ENCODE data around the gene EPHB1.
"Not testable (repeated sequence)": the region's sequence is repeated elsewhere in the genome, so short reads cannot be mapped to it uniquely, and the experiment has no call there.

The EPHB1 gene

DNA sequence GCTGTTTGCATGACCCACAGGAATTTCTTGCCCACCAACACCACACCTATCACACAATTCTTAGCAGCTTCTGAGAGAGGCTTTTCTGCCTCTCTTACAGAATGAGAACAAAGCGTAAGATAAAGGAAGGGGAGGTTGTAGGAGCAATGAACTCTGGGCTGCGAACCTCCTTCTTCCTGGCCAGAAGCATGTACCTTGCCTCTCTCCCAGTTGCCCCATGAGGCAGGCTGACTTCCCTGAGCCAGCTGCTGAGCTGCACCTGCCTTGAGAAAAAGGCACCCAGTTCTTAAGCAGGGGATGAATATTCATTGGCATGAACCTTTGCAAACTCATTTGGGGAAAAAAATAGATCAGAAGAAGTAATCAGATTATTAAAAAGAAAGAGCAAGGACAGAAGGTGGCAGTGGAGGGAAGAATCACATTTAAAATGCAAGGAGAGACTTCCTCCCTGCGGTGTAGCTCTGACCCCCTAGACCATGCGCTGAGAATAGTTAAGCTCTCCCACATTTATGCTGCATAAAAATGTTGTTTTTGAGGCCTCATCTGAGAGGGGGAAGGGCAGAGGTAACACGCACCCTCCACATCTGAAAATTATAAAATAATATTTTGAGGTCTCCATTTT is 304.8 kb downstream of the EPHB1 start:
- DNase-seq (ENCODE audit: low read depth, low spot score): no peak
- in situ Hi-C loops (cut with HindIII; ENCODE audit: low sequenced_read_pairs): no loop called here
- TF ChIP-seq, protein P1, sequence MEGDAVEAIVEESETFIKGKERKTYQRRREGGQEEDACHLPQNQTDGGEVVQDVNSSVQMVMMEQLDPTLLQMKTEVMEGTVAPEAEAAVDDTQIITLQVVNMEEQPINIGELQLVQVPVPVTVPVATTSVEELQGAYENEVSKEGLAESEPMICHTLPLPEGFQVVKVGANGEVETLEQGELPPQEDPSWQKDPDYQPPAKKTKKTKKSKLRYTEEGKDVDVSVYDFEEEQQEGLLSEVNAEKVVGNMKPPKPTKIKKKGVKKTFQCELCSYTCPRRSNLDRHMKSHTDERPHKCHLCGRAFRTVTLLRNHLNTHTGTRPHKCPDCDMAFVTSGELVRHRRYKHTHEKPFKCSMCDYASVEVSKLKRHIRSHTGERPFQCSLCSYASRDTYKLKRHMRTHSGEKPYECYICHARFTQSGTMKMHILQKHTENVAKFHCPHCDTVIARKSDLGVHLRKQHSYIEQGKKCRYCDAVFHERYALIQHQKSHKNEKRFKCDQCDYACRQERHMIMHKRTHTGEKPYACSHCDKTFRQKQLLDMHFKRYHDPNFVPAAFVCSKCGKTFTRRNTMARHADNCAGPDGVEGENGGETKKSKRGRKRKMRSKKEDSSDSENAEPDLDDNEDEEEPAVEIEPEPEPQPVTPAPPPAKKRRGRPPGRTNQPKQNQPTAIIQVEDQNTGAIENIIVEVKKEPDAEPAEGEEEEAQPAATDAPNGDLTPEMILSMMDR (IDR thresholded peaks at IDR 0.05; ENCODE audit: low read depth, low read length): no peak
- H3K4me3 ChIP-seq (ENCODE audit: low read depth, low read length): no peak overlapping the region

DNA sequence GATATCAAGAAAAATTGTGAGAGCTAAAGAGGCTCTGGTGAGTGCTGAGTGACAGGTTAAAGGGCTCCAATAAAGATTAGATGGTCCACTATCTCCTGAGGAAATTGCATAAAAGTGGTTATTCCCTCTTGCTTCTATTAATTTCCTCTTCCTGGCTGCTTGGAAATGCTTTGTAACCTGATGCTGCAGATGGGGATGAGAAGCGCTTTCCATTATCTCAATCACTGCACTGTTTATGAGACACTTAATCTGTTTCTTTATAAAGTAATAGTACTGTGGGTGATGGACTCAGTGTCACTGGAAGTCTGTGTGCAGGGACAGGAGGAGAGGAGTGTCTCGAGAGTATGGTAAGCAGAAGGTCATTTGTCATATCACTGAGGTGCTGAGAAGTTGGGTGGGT is 305.3 kb downstream of the EPHB1 start:
- in situ Hi-C loops (cut with HindIII; ENCODE audit: low sequenced_read_pairs): no loop called here
- no peak for DNase-seq (ENCODE audit: low read depth, low spot score)
- TF ChIP-seq, protein P1 (IDR thresholded peaks at IDR 0.05; ENCODE audit: low read depth, low read length): no peak

DNA sequence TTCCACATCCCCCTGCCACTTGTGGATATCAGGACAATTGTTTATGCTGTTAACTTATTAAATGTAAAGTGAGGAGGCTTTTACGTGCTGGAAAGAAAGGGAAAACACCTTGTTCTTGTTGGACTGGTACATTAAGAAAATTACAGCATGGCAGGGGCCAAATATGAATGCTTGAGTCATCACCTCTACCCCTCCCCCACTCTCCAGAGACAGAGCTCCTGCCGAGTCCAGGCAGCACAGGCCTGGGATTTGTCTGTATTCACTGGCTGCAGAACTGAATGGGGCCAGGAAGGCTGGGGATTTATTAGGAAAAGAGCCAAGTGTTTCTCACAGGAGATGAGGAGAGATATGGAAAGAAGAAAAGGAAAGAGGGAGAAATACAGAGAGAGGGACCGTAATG is 308.9 kb downstream of the EPHB1 start:
- DNase-seq (ENCODE audit: low read depth, low spot score): no peak
- H3K4me3 ChIP-seq (ENCODE audit: low read depth, low read length): no peak overlapping the region
- TF ChIP-seq, protein P1 (IDR thresholded peaks at IDR 0.05; ENCODE audit: low read depth, low read length): no peak
- in situ Hi-C loops (cut with HindIII; ENCODE audit: low sequenced_read_pairs): no loop called here

More for the DNA sequence above, 305.3 kb downstream of the EPHB1 start:
- no peak overlapping the region for H3K4me3 ChIP-seq (ENCODE audit: low read depth, low read length)

DNA sequence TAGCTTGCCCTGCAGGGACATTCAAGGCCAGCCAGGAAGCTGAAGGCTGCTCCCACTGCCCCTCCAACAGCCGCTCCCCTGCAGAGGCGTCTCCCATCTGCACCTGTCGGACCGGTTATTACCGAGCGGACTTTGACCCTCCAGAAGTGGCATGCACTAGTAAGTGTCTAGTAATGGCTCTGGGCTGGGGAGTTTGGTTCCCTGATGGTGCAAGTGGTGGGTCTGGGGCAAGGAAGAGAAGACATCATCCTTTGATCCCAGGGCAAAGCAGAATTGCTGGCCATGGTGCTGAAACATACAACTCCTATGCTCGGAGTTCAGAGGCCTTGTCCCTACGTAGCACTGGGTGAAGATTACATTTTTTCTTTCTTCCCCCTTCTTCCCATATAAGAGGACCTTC is 311.4 kb downstream of the EPHB1 start:
- TF ChIP-seq, protein P1 (IDR thresholded peaks at IDR 0.05; ENCODE audit: low read depth, low read length): no peak
- DNase-seq (ENCODE audit: low read depth, low spot score): no peak
- no peak overlapping the region for H3K4me3 ChIP-seq (ENCODE audit: low read depth, low read length)
- in situ Hi-C loops (cut with HindIII; ENCODE audit: low sequenced_read_pairs): no loop called here

DNA sequence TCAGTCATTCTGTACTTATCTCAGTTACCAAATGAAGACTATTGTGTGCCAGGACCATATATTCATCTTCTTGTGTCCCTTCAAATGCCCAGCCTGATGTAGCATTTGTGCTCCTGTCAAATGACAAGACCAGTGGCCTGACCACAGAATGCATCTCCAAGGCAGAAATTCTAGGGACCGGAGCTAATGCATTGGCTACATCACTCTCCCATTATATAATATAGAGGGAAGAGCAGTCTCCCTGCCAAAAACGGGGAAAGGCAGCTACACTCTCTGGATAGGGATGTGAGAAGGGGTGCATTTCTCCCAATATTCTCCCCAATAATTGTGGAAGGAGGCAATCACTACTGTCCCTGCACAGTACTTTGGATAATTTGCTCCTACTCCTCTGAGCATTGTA is 312.0 kb downstream of the EPHB1 start:
- TF ChIP-seq, protein P1 (IDR thresholded peaks at IDR 0.05; ENCODE audit: low read depth, low read length): no peak
- DNase-seq (ENCODE audit: low read depth, low spot score): no peak
- no peak overlapping the region for H3K4me3 ChIP-seq (ENCODE audit: low read depth, low read length)
- in situ Hi-C loops (cut with HindIII; ENCODE audit: low sequenced_read_pairs): no loop called here

DNA sequence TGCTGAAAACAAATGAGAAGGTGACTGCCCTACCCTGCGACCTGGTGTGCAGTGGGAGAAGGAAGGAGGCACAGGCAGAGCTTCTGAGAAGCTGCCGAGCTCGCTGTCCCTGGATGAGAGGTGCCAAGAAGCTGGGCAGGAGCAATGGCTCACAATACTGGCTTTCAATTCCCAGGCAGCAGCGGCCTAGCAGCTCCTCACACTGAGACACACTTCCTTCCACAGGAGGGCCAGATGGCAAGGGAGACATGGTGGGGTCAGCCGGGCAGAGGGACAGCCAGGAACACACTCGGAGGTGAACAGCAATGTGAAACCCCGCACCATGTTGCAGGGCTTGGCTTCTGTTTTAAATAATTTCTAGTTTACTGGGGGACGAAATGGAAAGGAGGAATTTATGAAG is 314.6 kb downstream of the EPHB1 start:
- H3K4me3 ChIP-seq (ENCODE audit: low read depth, low read length): no peak overlapping the region
- in situ Hi-C loops (cut with HindIII; ENCODE audit: low sequenced_read_pairs): no loop called here
- no peak for DNase-seq (ENCODE audit: low read depth, low spot score)
- TF ChIP-seq, protein P1 (IDR thresholded peaks at IDR 0.05; ENCODE audit: low read depth, low read length): no peak

DNA sequence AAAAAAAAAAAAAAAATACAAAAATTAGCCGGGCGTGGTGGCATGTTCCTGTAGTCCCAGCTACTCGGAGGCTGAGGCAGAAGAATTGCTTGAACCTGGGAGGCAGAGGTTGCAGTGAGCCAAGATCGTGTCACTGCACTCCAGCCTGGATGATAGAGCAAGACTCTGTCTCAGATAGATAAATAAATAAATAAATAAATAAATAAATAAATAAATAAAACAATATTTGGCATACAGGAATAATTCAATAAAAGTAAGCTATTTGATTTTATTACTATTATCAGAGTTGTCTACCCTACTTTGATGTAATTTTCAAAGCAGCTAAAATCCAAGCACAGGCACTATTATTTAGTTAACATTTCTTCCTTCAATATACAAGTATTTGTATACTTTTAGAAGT is 319.5 kb downstream of the EPHB1 start:
- in situ Hi-C loops (cut with HindIII; ENCODE audit: low sequenced_read_pairs): not testable (repeated sequence)

More for the DNA sequence above, 319.5 kb downstream of the EPHB1 start:
- DNase-seq (ENCODE audit: low read depth, low spot score); H3K4me3 ChIP-seq (ENCODE audit: low read depth, low read length): not testable (repeated sequence)

Data from astrocyte of the spinal cord (primary cell).